IPS DF 4.7 (cell line): ENCODE measurements around the gene BANP.
"Not testable (repeated sequence)": the region's sequence is repeated elsewhere in the genome, so short reads cannot be mapped to it uniquely, and the experiment has no call there.

Experiments
- DNase-seq: peaks from one replicate; pipeline ENCODE4 v3.0.0-alpha.2; 2013; ENCODE audit warnings: low spot score; ENCODE audit errors: extremely low read depth

Gene BANP, protein sequence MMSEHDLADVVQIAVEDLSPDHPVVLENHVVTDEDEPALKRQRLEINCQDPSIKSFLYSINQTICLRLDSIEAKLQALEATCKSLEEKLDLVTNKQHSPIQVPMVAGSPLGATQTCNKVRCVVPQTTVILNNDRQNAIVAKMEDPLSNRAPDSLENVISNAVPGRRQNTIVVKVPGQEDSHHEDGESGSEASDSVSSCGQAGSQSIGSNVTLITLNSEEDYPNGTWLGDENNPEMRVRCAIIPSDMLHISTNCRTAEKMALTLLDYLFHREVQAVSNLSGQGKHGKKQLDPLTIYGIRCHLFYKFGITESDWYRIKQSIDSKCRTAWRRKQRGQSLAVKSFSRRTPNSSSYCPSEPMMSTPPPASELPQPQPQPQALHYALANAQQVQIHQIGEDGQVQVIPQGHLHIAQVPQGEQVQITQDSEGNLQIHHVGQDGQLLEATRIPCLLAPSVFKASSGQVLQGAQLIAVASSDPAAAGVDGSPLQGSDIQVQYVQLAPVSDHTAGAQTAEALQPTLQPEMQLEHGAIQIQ

DNA sequence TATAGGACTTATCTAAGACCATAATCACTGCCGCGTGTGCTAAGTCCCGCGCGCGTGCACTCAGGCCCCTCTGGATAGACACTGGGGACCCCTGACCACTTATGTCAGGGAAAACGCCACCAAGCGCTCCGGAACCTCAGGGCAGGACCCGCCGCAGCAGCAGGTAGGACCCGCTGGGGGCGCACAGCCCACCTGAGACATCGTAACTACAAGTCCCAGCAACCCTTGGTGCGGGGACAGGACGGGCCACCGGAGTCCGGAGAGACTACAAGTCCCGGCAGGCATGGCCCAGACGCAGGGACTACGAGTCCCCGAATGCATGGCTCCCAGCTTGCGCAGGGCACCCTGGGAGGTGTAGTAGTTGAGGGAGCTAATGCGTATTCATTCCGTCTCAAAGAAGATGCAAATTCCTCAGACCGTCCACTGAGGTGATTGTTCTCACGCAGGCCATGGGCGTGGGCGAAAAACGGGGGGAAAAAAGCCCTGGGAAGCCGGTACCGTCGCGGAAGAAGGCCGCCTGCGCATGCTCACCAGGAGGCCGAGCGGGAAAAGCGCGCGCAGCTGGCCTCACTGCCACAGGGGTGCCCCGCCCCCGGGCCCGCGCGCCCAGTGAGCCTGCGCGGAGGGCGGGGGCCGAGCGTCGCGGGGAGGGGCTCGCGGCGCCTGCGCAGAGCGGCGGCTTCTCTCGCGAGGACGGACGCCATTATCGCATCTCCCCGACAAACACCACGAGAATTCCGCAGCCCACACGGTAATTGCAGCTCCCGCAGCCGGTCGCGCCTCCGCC lies at the start of gene BANP:
TSS of gene BANP (plus strand) at position 670 of the 787 bp plus-strand sequence. CDS start 23,682 bp downstream, outside the sequence.
- peak; percentile 97 for DNase-seq

DNA sequence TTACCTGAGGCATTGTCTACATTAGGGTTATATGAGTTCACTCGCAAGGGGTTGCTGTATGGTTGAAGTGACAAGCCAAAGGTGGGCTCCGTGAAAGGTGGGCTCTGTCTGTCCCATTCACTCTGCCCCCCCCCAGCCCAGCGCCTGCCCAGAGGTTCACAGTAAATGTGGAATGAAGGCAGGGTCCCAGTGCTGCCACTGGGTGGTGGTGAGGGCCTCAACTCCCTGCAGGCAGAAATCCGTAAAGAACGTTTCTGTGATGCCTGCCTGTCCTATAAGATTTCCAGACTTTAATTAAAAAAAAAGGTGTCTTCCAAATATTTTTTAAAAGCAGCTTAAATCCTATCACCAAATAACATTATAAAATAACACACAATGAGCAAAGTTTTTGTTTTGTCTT lies 46.3 kb upstream of the BANP start:
- not testable (repeated sequence) for DNase-seq

DNA sequence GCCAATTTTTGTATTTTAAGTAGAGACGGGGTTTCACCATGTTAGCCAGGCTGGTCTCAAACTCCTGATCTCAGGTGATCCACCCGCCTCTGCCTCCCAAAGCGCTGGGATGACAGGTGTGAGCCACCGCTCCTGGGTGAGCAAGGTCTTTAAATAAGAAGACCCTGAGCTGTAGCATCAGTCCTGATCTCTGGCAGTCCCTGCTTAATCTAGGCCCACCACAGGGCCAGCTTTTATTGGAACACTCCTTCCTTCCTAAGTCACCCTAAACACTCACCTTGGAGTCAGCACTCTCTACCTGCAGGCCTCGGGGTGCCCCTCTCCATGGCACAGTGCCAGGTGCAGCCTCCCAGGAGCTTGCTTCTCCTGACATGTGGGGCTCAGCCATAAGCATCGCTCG lies 45.7 kb upstream of the BANP start:
- DNase-seq, result not testable (repeated sequence)

DNA sequence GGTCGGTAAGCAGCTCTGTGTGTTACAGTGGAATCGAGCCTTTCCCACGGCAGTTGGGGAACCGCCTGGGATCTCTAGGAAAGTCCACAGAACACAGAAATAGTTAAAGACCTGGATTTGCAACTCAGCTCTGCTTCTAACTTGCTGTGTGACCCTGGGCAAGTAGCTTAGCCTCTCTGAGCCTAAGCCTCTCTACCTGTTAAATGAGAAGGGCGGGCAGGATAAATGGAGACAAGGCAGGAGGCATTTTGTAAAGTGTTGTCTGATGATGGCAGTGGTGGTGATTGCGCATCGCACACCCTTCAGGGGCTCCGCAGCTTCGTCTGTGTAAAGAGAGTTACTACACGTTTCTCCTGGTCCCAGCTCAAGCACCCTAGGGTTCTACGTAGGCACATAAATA lies 43.1 kb upstream of the BANP start:
- DNase-seq, result not testable (repeated sequence)

DNA sequence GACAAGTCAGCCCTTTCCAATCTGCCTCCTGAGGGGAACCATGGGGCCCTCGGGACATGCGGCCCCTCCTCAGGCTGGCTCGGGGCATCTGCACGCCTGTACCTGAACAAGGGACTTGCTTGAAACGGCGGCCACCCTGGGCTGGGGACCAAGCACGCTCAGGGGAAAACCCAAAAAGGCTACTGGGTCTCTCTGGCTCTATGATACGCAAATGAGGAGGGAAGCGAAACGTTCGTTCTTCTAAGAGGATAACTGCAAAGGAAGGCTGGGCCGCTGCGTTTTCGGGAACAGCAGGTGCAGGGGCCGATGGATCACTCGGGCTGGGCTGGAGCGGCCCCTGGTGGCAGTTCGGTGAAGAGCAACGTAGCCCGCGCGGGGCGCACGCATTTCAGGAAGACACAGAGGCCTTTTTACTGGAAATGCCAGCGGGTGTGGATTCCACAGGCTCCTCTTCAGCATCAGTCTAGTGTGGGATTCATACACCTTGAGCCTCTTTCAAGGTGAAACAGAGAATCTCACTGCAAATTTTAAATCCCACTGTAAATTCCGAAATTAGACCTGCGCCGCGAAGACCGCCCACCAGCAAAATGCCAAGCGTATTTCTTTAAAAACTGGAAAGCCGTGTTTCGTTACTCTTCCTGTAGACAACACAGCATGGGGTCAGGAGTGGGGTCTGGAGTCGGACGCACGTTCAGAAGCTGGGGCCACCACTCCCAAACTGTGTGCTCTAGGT lies 41.9 kb upstream of the BANP start:
- DNase-seq, result peak; percentile 28

DNA sequence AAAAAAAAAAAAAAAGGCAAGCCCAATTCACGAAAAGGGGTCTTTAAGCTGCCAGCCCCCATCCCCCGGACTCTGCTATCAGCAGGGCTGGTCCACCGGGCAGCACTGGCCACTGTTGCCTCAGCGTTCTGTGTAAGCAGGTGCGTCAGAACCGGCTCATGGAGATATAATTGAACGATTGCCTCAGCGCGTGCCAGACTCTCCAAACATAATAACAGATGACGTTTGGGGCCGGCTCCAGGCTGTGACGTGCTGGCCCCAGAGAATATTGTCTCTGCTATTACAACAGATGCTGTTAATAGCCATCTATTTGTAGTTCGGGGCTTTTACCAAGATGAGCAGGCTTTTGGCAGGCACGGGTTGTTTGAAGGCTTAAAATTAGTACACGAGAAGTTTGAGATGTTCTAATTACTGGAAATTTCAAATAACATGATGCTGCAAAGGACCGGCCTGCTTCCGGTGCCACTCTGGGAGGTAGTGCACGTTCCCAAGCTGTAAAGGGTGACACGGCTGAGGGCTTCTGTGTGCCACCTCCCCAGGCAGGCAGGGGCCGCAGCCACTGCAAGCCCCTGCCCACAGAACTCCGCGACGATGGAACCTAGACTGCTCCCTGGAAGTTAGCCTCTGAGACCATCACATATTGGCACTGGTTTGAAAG lies 40.0 kb upstream of the BANP start:
- not testable (repeated sequence) for DNase-seq

DNA sequence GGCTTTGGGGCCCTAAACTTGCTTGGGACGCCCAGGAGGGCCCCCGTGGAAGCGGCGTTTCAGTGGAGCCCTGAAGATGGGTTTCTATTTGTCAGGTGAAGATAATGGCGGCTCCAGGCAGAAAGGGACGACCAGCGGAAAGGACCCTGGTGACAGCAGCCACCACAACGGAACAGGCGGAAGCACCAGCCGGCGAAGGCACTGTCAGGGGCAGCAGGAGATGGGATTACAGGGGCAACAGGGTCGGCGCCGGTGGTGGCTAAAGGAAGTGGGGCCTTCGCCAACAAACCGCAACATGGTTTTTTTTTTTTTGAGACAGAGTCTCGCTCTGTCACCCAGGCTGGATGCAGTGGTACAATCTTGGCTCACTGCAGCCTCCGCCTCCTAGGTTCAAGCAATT lies 38.5 kb upstream of the BANP start:
- DNase-seq, result not testable (repeated sequence)

DNA sequence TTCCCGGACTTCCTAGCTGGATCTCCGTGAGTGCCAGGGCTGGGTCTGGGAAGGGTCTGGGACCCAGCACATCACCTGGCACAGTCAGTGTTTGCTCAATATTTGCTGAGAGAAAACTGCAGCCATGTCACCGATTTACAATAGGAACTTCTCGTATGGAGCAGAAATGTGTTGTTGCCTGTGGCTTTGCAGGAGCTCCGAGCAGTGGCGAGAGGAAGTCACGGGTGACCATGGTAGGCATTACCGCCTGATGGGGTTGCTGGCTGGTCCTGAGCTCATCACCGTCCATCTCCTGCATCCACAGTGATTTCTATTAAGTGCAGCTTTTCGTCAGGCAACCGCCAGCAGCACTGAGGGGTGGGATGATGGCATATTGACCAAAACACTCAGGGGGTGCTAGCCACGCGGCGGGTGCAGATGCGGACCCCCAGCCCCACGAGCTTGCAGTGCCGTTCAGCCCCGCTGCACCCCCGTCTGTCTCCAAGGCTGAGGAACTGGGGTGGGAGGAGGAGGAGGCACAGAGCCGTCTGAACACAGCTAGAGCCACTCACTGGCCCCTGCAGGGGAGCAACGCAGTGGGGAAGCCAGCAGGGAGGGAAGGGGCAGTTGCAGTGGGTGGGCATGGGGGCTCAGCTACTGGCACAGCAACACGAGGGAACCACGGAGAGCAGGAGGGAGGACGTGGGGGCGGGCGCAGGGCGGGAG lies 37.1 kb upstream of the BANP start:
- not testable (repeated sequence) for DNase-seq

DNA sequence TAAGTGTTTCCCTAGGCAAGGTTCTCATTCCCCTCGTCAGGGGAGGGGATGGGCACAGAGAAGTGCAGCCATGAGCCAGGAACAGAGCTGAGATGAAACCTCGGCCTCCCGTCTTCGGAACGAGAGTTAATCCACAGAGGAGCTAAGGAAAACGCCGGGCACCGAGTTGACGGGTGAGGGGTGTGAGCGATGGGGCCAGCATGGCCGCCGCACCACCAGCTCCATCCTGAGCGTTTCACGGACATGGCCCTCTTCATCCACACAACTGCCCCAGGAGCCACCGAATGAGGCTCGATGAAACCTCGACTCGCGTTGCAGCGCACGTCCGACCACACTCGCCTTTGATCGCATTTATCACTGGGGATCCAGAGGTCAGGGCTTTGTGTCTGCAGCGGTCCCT lies 36.4 kb upstream of the BANP start:
- no peak for DNase-seq

DNA sequence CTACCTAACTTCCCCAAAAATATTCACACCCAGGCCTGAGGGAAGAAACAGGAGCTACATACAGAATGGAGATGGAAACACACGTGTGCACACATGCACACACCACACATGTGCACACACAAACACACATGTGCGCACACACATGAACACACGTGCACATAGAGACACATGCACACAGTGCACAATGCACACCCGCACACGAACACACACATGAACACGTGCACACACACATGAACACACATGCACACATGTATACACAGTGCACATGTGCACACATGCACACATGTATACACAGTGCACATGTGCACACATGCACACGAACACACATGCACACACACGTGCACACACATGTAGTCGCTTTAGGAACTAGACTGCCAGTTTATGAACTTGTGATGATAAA lies 33.7 kb upstream of the BANP start:
- no peak for DNase-seq

DNA sequence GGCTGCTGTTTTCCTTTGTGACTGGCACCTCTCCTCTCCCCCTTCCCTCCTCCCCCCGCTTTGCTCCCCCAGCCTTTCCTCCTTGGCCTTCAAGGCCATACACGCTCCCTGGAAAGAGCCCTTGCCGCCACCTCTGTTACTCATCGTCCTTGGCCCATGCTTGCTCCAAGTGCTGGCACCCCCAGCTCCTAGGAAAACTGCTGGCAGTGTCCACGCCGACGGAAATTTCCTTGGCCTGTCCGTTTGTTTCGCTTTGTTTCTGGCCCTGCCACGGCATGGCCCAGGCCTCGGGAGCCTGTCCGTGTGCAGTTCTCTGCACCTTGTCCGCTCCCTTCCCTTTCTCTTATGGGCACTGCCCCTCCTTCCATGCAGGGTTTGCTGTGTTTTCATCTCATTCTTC lies 32.9 kb upstream of the BANP start:
- DNase-seq, result no peak

DNA sequence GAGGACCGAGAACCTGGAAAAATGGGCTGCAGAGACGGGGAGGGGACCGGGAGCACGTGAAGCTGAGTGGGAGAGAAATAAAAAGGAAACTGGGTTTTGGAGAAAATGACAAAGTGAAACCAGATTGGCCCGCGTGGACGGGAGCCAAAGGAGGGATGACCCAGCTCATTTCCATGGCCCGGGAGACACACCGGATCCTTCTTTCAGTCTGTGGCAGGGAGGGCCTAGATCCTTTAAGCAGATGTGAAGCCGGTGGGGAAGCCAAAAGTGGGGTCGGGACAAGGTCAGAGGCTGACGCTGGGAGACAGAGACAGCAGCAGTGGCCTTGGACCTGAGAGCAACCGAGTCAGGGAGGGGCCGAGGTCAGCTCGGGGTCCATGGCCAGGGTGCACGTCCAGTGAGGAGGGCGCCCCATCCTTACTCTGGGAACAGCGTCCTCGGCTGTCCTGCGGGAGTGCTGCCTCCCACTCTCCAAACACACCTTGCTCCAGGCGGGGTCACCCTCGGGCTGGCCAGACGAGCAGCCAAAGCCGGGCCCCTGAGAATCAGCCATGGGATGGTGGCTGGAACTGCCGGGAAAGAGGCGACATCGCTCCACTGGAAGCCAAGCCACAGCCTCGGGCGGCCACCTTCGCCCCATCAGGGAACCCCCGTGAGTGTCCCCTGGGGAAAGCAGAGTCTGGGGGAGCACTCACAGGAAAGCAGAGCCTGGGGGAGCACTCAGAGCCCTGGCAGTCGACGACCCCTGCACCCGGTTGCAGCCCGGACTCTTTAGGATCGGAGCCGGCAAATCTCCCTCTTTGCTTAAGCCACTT lies 32.2 kb upstream of the BANP start:
- no peak for DNase-seq

DNA sequence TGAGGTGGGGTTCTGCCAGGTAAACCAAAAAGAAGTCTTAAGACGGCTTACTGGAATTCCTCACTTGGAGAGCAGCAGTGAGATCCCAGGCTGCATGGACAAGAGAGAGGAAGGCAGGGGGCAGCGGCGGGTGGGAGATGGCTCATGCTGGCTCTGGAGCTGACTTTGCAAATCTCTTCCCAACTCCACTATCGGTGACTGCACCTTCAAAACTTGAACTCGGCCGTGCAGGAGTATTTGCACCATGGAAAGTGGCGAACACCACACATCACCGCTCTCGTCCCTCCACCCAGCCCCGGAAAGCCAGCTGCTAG lies 31.6 kb upstream of the BANP start:
- DNase-seq, result no peak

DNA sequence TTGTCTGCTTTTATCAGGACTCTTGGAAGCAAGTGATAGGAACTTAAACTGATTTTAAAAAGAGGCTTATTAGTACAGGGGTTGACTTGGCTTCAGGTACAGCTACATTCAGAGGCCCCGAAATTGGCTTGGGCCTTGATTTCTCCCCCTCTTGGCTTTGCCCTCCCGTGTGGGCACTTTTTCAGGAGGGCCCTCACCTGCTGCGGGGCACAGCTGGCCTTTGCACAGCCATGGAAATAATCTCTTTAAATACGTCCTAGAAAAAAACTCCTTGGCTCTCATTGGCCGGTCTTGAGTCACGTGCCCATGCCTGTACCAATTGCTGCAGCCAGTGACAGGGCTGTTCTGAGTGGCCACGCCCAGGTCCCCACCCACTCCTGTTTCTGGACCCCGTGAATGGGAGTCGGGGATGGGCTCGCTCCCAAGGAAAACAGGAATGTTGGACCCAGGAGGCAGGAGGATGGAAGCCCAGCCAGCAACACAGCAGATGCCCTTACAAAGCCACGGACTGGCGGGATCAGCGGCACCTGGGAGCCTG lies 29.9 kb upstream of the BANP start:
- DNase-seq, result no peak

DNA sequence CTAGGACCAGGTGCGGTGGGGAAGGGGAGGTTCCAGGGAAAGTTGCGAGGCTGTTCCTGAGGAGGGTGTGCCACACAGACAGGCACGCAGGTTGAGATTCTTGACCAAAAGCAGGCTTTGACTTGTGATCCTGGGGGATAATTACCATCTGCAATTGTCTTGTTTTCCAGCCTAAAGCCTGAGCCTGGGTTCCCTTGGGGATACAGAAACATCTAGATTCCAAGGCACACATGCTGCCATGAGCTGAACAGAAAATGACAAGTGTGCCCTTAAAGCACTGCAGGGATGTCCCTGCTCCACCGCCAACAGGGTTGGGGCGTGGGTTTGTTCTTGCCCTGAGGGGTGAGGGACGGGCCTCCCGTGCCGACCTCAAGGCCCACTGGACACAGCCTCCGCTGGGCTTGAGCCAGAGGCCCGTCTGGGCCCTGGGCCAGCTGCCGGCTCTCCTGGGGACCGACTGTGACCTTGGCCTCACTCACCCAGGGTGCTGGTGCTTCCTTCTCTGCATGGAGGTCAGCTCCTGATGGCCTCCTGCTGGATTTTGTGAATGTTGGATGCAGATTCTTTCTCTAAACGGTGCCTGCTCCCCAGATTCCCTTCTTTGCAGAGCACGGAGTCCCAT lies 28.9 kb upstream of the BANP start:
- DNase-seq, result no peak

DNA sequence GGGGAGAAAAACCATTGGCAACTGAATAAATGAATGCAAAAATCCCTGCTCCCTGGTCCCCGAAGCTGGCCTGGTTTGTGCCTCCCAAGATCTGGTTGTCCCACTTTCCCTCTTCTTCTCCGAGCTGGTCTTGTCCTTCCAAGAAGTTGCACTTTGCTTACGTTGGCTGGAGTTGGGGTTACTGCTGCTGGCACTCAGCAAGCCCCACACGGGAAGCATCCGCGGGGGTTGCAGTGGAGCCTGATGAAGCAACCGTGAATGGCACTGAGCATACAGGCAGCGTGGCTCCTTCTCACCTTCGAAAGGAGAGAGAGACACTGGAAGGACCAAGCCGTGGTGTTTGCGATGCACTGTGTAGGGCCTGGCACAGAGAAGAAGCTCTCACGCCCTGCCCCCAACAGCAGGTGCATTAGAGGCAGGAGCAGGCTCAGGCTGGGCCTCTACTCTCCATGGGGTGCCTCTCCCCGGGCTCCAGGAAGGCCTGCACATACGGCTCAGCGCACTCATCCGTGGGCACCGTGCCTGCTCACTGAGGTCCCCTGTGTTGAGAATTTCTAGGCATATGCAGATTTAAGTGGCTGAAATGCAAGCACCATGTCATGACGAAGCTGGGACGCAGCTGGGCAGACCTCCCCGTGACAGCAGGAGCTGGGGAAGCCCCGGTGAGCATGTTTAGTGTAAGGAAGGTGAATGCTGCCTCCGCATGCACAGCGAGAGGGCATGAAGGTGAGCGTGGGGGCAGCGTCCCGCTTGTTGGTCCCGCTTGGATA lies 27.0 kb upstream of the BANP start:
- DNase-seq, result no peak

DNA sequence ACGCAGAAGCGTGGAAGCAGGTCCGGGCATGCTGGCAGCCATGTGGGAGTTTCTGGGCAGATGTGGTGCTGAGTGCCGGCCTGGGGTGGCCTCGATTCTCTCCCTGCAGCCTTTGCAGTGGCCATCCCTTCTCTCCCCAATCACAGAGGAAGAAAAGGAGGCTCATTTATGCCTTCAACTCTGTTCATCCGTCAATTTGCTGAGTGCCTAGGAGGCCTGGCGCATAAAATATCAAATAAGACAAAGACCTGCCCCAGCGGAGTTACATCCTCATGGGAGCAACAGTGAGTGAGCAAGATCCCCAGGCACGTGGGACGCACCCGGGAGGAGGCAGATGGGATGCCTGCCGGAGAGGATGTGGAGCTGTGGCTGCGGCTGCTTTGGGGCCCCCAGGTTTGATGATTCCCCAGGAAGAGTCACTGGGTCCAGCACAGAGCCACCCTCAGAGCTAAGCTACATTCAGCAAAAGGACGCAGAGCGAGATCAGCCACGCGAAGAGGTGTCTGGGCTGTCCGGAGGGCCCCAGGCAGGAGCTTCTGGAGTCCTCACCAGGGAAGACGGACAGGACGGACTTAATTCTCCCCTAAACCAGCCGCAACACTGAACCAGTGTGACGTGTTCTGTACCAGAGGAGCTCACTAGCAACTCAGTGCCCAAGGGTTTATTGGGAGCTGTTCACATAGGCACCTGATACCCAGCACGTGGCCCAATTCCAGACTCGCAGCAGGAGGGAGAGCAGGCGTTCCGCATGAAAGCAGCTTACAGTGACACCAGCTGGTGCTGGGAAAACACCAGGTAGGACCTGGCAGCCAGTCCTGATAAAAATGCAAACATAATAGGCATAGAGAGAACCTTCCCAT lies 26.2 kb upstream of the BANP start:
- DNase-seq, result no peak
